Neural cell (in vitro differentiated cells): ENCODE data around the gene CROCC2.

Experiments
- EZH2 ChIP-seq: fragments of 200-600, 300-800 bp; shearing (Covaris generic), sonication (generic); IDR thresholded peaks from 2 replicates; pipeline ENCODE4 v1.6.1; 2014; ENCODE audit warnings: antibody characterized with exemption, low read length, borderline replicate concordance, mild to moderate bottlenecking; ENCODE audit not compliant: insufficient read depth, poor library complexity, severe bottlenecking
- POLR2AphosphoS5 ChIP-seq: IDR thresholded peaks from 2 replicates; pipeline ENCODE4 v1.6.1; 2012
- TF ChIP-seq, protein P1 (sequence below): fragments of 450-650 bp; IDR thresholded peaks from 2 replicates; pipeline ENCODE4 v1.5.1; 2014; ENCODE audit warnings: antibody characterized with exemption, mild to moderate bottlenecking, moderate library complexity; ENCODE audit not compliant: poor library complexity, severe bottlenecking

DNA sequence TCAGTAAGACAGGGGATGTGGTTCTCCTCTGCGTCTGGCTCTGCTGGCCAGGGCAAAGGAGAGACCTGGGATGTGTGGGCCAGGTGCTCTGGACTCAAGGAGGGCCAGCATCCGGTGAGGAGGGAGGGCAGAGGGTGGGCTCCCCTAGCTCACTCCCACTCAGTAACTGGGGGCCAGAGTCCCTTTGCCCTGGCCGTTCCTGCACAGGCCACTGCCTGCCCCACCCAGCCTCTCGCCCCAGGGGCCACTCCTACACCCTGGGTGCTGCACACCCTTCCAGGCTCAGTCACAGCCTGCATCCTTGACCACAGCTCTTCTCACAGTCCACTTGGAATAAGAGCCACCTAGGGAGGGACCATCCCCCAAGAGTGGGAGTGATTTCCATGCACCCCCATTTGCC is 133.3 kb downstream of the CROCC2 start:
- TF ChIP-seq EZH2 (no peak), POLR2AphosphoS5 (no peak)
- TF ChIP-seq, protein P1, sequence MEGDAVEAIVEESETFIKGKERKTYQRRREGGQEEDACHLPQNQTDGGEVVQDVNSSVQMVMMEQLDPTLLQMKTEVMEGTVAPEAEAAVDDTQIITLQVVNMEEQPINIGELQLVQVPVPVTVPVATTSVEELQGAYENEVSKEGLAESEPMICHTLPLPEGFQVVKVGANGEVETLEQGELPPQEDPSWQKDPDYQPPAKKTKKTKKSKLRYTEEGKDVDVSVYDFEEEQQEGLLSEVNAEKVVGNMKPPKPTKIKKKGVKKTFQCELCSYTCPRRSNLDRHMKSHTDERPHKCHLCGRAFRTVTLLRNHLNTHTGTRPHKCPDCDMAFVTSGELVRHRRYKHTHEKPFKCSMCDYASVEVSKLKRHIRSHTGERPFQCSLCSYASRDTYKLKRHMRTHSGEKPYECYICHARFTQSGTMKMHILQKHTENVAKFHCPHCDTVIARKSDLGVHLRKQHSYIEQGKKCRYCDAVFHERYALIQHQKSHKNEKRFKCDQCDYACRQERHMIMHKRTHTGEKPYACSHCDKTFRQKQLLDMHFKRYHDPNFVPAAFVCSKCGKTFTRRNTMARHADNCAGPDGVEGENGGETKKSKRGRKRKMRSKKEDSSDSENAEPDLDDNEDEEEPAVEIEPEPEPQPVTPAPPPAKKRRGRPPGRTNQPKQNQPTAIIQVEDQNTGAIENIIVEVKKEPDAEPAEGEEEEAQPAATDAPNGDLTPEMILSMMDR, result no peak
